ENCODE measurements around the gene ESRRB.

The ESRRB gene

DNA sequence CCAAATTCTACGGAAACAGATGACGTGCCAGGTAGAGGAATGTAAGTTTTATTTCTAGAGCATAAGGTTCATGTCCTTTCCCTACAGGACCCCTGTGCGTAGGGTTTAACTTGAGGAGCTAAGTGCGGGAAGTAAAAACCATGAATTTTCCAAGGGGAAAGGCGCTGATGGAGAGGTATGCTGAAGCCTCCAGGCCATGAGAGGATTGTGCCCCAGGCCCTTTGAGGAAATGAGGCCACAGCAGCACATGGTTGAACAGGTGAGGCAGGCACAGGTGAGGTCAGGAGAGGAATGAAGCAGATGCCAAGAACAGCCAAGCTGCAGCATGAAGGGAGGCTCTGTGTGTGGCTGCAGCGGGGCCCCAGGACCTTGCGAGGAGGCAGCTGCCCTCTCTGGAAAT is 14.7 kb downstream of the ESRRB start:
- POLR2A ChIA-PET, result no interaction called here
- TF ChIP-seq CTCF (IDR thresholded peaks at IDR 0.05; ENCODE audit: insufficient read depth, low read length, missing control alignments), result no peak
- no peak overlapping the region for H3K4me3 ChIP-seq (ENCODE audit: low read depth, low read length)
- CTCF ChIA-PET, result interaction anchor here (1.0 kb wide), 1 partner anchor 37 kb away, joined by 4 read pairs; no protein-coding TSS in a partner anchor
- DNase-seq (ENCODE audit: low read depth, low spot score), result no peak

GRCh38 chr14:76391981-76392690 is 16.2 kb downstream of the ESRRB start:
- no peak overlapping the region for H3K4me3 ChIP-seq (ENCODE audit: low read depth, low read length)
- ChIA-PET CTCF (interaction anchor here (0.8 to 2.0 kb wide), 3 partner anchors 341 to 683 kb away, joined by 3 to 5 read pairs (median 3); no protein-coding TSS in a partner anchor), POLR2A (no interaction called here)
- TF ChIP-seq CTCF (IDR thresholded peaks at IDR 0.05; ENCODE audit: insufficient read depth, low read length, missing control alignments), result no peak
- DNase-seq (ENCODE audit: low read depth, low spot score), result no peak

- POLR2A ChIA-PET, result no interaction called here
- CTCF ChIA-PET, result interaction anchor here (0.7 to 1.0 kb wide), 2 partner anchors 10 to 685 kb away, joined by 3 read pairs; no protein-coding TSS in a partner anchor
- no peak overlapping the region for H3K4me3 ChIP-seq (ENCODE audit: low read depth, low read length)
- TF ChIP-seq CTCF (IDR thresholded peaks at IDR 0.05; ENCODE audit: insufficient read depth, low read length, missing control alignments), result no peak
- DNase-seq (ENCODE audit: low read depth, low spot score), result no peak
Measured at GRCh38 chr14:76394569-76394968, 18.6 kb downstream of the ESRRB start.

DNA sequence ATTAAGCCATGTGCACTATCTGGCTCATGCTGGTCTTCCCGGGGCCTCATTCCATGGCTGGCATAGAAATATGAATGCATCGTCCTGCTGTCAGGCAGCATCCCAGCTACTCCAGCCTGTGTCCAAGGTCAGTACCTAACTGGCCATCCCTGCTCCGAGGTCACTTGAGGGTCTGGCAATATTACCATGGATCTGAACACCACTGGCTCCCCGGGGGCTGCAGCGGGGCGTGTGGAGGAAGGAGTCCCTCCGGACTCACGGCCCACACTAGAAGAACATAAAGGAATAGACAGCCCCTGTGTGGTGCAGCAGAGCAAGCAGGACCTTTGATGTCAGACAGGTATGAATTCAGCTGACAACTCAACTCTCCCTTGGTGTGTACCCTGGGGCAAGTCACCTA is 19.2 kb downstream of the ESRRB start:
- POLR2A ChIA-PET, result no interaction called here
- CTCF ChIA-PET, result interaction anchor here (0.7 to 1.2 kb wide), 3 partner anchors 8 to 686 kb away, joined by 3 to 6 read pairs (median 3); no protein-coding TSS in a partner anchor
- DNase-seq (ENCODE audit: low read depth, low spot score), result no peak
- no peak overlapping the region for H3K4me3 ChIP-seq (ENCODE audit: low read depth, low read length)
- TF ChIP-seq CTCF (IDR thresholded peaks at IDR 0.05; ENCODE audit: insufficient read depth, low read length, missing control alignments), result no peak

GRCh38 chr14:76396714-76397187 is 20.8 kb downstream of the ESRRB start:
- ChIA-PET CTCF (interaction anchor here (1.2 kb wide), 1 partner anchor 10 kb away, joined by 6 read pairs; no protein-coding TSS in a partner anchor), POLR2A (no interaction called here)
- DNase-seq (ENCODE audit: low read depth, low spot score), result no peak
- no peak overlapping the region for H3K4me3 ChIP-seq (ENCODE audit: low read depth, low read length)
- TF ChIP-seq CTCF (IDR thresholded peaks at IDR 0.05; ENCODE audit: insufficient read depth, low read length, missing control alignments), result no peak

GRCh38 chr14:76405627-76406026 is 29.7 kb downstream of the ESRRB start:
- H3K4me3 ChIP-seq (ENCODE audit: low read depth, low read length), result no peak overlapping the region
- TF ChIP-seq CTCF (IDR thresholded peaks at IDR 0.05; ENCODE audit: insufficient read depth, low read length, missing control alignments), result no peak
- no peak for DNase-seq (ENCODE audit: low read depth, low spot score)
- ChIA-PET POLR2A (no interaction called here), CTCF (interaction anchor here (0.9 to 1.5 kb wide), 2 partner anchors 18 to 355 kb away, joined by 3 to 6 read pairs; no protein-coding TSS in a partner anchor)
